ENCODE data around the gene CNEP1R1. TPM values are rescaled to one million over a fixed set of nuclear protein-coding genes. Genes with fewer than 3 reads are reported as not detected.

Gene CNEP1R1
- total and polyA plus RNA-seq, 9 of the 15 experiments (the other 6 are each of a cell fraction or from before 2014, with no cell fraction given) = 7.6 to 20.1 (median 10.6) TPM

DNA sequence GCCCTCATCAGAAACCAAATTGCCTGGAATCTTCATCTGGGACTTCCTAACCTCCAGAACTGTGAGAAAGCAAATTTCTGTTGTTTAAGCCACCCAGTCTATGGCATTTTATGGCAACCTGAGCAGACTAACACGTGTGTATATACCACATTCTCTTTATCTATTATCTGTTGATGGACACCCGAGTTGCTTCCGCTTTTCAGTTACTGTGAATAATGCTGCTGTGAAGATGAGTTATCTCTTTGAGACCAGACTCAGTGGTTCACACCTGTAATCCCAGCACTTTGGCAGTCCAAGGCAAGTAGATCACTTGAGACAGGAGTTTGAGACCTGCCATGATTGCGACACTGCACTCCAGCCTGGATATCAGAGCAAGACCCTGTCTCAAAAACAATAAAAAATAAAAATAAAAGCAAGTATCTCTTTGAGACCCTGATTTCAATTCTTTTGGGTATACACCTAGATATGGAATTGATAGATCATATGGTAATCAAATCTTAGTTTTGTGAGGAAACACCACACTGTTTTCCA, 27.2 kb upstream of the CNEP1R1 start:
- POLR2A ChIA-PET = no interaction called here
- Histone ChIP-seq H2AFZ (ENCODE audit: low read depth, low read length) (no peak overlapping the region), H4K20me1 (replicated peaks; ENCODE audit: control insufficient read depth, insufficient read depth, low read length) (no peaks in the 10 kb centered on the region), H3K79me2 (ENCODE audit: control insufficient read depth, insufficient read depth, low read length) (no peaks in the 10 kb centered on the region), H3K4me2 (ENCODE audit: insufficient read depth, low read length) (no peak overlapping the region), H3K9me1 (ENCODE audit: control insufficient read depth, insufficient read depth, low read length) (no peaks in the 10 kb centered on the region), H3K9me3 (replicated peaks; ENCODE audit: control insufficient read depth, insufficient read depth, low read depth, low read length) (no peaks in the 10 kb centered on the region), H3K36me3 (ENCODE audit: control insufficient read depth, insufficient read depth, low read length) (no peaks in the 10 kb centered on the region), H3K27ac (ENCODE audit: extremely low read depth, low read depth, low read length) (no peak overlapping the region), H3K4me1 (replicated peaks in 1 of 2; ENCODE audit: control insufficient read depth in 2 of 2, insufficient read depth in 2 of 2, low read length in 2 of 2) (peaks cover 0 to 4% of the 10 kb centered on the region in 2 experiments; a peak in 1 of 5 replicates), H3K27me3 (ENCODE audit: control insufficient read depth in 2 of 2, insufficient read depth in 2 of 2, low read length in 2 of 2) (peaks cover 2 to 7% of the 10 kb centered on the region in 2 experiments; a peak in 2 of 5 replicates), H3K9ac (ENCODE audit: insufficient read depth in 1 of 2, low read depth in 2 of 2, low read length in 2 of 2) (no peak overlapping the region), H3K4me3 (no peak overlapping the region)
- CTCF ChIA-PET (ENCODE audit: low intra/inter-chr PET ratio) = no interaction called here
- no peak for DNase-seq (ENCODE audit: extremely low read depth in 1 of 4, low spot score in 3 of 4)
- in situ Hi-C loops (cut with MboI) (no loop called here), intact Hi-C loops (cut with micrococcal nuclease) (no loop called here)
- no peak for ATAC-seq
- TF ChIP-seq CEBPG (CRISPR knock-in tag; IDR thresholded peaks at IDR 0.05) (no peak), CEBPG (tag; conservative IDR thresholded peaks at IDR 0.05 in 1 of 2, IDR thresholded peaks at IDR 0.05 in 1 of 2) (0 out of 4 replicates have a peak, but pooled peaks of 1 of the 2 experiments have one; percentile 16), ZBTB17 (CRISPR knock-in tag; IDR thresholded peaks at IDR 0.05) (no peak), MEIS2 (IDR thresholded peaks at IDR 0.05; ENCODE audit: partially characterized antibody) (peak; percentile 65), CBFA2T3 (IDR thresholded peaks at IDR 0.05) (peak; percentile 23; the same call in 1 of the 2 replicates), BHLHE40 (IDR thresholded peaks at IDR 0.05; ENCODE audit: low read length) (0 out of 2 replicates have a peak, but pooled peaks have one; percentile 19), CTBP1 (IDR thresholded peaks at IDR 0.05; ENCODE audit: borderline replicate concordance) (peak; percentile 47; the same call in 1 of the 2 replicates), SOX6 (IDR thresholded peaks at IDR 0.05) (0 out of 2 replicates have a peak, but pooled peaks have one; percentile 21), TEAD4 (IDR thresholded peaks at IDR 0.05; ENCODE audit: low read length) (peak; percentile 13; the same call in 1 of the 2 replicates), TEAD4 (CRISPR knock-in tag; IDR thresholded peaks at IDR 0.05; ENCODE audit: borderline replicate concordance) (no peak), SLC30A9 (CRISPR knock-in tag; IDR thresholded peaks at IDR 0.05) (no peak), CEBPB (tag; IDR thresholded peaks at IDR 0.05) (peak; percentile 61), FOSL1 (tag; conservative IDR thresholded peaks at IDR 0.05) (no peak)
- TF ChIP-seq, protein P1, sequence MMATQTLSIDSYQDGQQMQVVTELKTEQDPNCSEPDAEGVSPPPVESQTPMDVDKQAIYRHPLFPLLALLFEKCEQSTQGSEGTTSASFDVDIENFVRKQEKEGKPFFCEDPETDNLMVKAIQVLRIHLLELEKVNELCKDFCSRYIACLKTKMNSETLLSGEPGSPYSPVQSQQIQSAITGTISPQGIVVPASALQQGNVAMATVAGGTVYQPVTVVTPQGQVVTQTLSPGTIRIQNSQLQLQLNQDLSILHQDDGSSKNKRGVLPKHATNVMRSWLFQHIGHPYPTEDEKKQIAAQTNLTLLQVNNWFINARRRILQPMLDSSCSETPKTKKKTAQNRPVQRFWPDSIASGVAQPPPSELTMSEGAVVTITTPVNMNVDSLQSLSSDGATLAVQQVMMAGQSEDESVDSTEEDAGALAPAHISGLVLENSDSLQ (IDR thresholded peaks at IDR 0.05) = peak; percentile 84
- TF ChIP-seq, protein P2, sequence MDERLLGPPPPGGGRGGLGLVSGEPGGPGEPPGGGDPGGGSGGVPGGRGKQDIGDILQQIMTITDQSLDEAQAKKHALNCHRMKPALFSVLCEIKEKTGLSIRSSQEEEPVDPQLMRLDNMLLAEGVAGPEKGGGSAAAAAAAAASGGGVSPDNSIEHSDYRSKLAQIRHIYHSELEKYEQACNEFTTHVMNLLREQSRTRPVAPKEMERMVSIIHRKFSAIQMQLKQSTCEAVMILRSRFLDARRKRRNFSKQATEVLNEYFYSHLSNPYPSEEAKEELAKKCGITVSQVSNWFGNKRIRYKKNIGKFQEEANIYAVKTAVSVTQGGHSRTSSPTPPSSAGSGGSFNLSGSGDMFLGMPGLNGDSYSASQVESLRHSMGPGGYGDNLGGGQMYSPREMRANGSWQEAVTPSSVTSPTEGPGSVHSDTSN (CRISPR knock-in tag; IDR thresholded peaks at IDR 0.05; ENCODE audit: low read depth) = no peak
- TF ChIP-seq, protein P2 (tag; conservative IDR thresholded peaks at IDR 0.05; ENCODE audit: low read depth) = peak; percentile 50; the same call in 1 of the 2 replicates
- no TSS peak for BruUV-seq (replicated peaks)
- FAIRE-seq = no peak
- 0% methylated on average over 4 of the region's 4 CpGs for WGBS (ENCODE audit: insufficient coverage, low coverage, missing lambda C conversion rate)
